GM12873 (cell line): Measurements from ENCODE around the gene ECHDC3.
A peak's percentile ranks its signal among the peaks of the same experiment; 100 is the strongest.

Source experiments
- CTCF ChIP-seq: IDR thresholded peaks from 2 replicates; pipeline ENCODE4 v1.5.1; 2012; ENCODE audit warnings: low read depth, mild to moderate bottlenecking, moderate library complexity, low read length, control low read depth; ENCODE audit not compliant: insufficient read depth; ENCODE audit errors: missing control alignments

The ECHDC3 gene

GRCh38 chr10:11742009-11742778 lies at the start of gene ECHDC3:
Gene ECHDC3 (plus strand): TSS chr10:11742382. CDS start chr10:11742577, 195 bp downstream.
- TF ChIP-seq CTCF, result no peak

- TF ChIP-seq CTCF, result no peak
These were observed 48.8 kb upstream of the ECHDC3 start for GRCh38 chr10:11693376-11693775.

- no peak for TF ChIP-seq CTCF
These were observed 46.4 kb upstream of the ECHDC3 start for GRCh38 chr10:11695779-11696178.

- peak; percentile 39 for TF ChIP-seq CTCF
These were observed 44.3 kb upstream of the ECHDC3 start for GRCh38 chr10:11697718-11698527.

- no peak for TF ChIP-seq CTCF
These were observed 43.3 kb upstream of the ECHDC3 start for GRCh38 chr10:11698691-11699549.

GRCh38 chr10:11699550-11700097 lies 42.6 kb upstream of the ECHDC3 start:
- TF ChIP-seq CTCF, result no peak
